OCI-LY7 (cell line): ENCODE results near the gene ERGIC1.

Experiments used
- EZH2phosphoT487 ChIP-seq: fragments of 200-600 bp; sonication (generic); IDR thresholded peaks from 2 replicates; pipeline ENCODE4 v1.6.1; 2018; ENCODE audit warnings: low read depth, borderline replicate concordance, mild to moderate bottlenecking, mixed run types, antibody characterized with exemption, low read length, moderate library complexity, mixed read lengths
- TF ChIP-seq, protein P1 (sequence below): fragments of 200-600 bp; sonication (generic); conservative IDR thresholded peaks from 2 replicates; pipeline ENCODE4 v1.5.1; 2014; ENCODE audit warnings: mild to moderate bottlenecking, antibody characterized with exemption, low read length, moderate library complexity, mixed read lengths

DNA sequence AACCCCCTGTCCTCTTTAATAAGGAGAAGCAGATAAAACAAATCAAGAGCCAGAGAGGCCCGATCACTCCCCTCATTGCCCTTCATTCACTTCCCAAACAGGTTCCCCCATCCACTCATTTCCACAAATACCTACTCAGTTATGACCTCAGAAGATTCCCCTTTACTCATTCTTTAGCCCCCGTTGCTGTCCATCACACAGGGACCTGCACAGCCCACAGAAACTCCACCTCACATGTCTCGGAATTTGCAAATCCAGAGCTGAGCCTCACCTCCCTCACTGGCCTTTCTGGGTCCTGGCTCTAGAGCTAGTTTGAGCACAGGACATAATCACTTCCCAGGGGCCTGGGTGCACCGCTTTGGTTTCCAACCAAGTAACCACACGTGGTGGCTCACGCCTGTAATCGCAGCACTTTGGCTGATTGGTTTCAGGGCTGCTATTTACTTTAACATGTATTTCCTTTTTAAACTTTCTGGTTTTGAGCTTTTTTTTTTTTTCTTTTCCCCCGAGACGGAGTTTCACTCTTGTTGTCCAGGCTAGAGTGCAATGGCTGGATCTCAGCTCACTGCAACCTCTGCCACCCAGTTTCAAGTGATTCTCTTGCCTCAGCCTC is 167.3 kb downstream of the ERGIC1 start:
- TF ChIP-seq, protein P1, sequence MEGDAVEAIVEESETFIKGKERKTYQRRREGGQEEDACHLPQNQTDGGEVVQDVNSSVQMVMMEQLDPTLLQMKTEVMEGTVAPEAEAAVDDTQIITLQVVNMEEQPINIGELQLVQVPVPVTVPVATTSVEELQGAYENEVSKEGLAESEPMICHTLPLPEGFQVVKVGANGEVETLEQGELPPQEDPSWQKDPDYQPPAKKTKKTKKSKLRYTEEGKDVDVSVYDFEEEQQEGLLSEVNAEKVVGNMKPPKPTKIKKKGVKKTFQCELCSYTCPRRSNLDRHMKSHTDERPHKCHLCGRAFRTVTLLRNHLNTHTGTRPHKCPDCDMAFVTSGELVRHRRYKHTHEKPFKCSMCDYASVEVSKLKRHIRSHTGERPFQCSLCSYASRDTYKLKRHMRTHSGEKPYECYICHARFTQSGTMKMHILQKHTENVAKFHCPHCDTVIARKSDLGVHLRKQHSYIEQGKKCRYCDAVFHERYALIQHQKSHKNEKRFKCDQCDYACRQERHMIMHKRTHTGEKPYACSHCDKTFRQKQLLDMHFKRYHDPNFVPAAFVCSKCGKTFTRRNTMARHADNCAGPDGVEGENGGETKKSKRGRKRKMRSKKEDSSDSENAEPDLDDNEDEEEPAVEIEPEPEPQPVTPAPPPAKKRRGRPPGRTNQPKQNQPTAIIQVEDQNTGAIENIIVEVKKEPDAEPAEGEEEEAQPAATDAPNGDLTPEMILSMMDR = no peak
- no peak for TF ChIP-seq EZH2phosphoT487
